ENCODE data around the gene IMPDH1.

GRCh38 chr7:128385988-128386925 is 23.5 kb downstream of the IMPDH1 start:
- TF ChIP-seq CTCF (IDR thresholded peaks at IDR 0.05; ENCODE audit: poor library complexity) (no peak), EZH2 (IDR thresholded peaks at IDR 0.05; ENCODE audit: borderline replicate concordance) (no peak), EZH2phosphoT487 (IDR thresholded peaks at IDR 0.05; ENCODE audit: low read depth, severe bottlenecking, unreplicated experiment) (no peak)
